K562 (cell line): ENCODE data around the gene EYA2. TPM values are rescaled to one million over a fixed set of nuclear protein-coding genes. Genes with fewer than 3 reads are reported as not detected.

Experiments used
- ATAC-seq: fragments of 200-7000 bp; cut with Tn5 transposase; 3 replicates; pipeline ENCODE4 v1.9.1; 2020; ENCODE audit warnings: moderate library complexity
- BruUV-seq: library from RNA; stranded (reverse); fragments of 400-500 nt; replicated peaks from 2 replicates; lab custom pipeline; 2021; lab: Mats Ljungman, UMichigan
- CTCF ChIA-PET: fragments of 300-600 bp; formaldehyde crosslinking; extraction: SDS; loops from one replicate; lab custom pipeline; 2021; ENCODE audit warnings: low intra/inter-chr PET ratio; lab: Yijun Ruan, JAX
- POLR2A ChIA-PET: fragments of 300-600, 350-650 bp; sonication (Branson Sonifier 250); formaldehyde crosslinking; extraction: SDS; loops from one replicate; lab custom pipeline; 2021; ENCODE audit warnings: antibody characterized with exemption, inconsistent platforms; lab: Yijun Ruan, JAX
- DNase-seq, 4 experiments: peaks; one replicate each; pipeline versions ENCODE4 v3.0.0 to v3.0.0-alpha.2; 2011 to 2018; ENCODE audit warnings: low spot score in 3 of 4, mixed read lengths in 3 of 4; ENCODE audit errors: extremely low read depth in 1 of 4
- FAIRE-seq: peaks from 2 replicates; lab custom pipeline; 2011; peaks lifted over from hg19 to GRCh38; lab: Jason Lieb, UNC
- H2AFZ ChIP-seq: 2 replicates; pipeline ENCODE4 v1.6.0; 2011; ENCODE audit warnings: low read depth, low read length, control low read depth, inconsistent platforms
- H3K27ac ChIP-seq: fragments of 200-600 bp; 3 replicates; pipeline ENCODE4 v1.8.0; 2011; ENCODE audit warnings: low read depth, mild to moderate bottlenecking, control low read depth, inconsistent platforms, low read length, moderate library complexity, mixed read lengths; ENCODE audit errors: extremely low read depth
- H3K27me3 ChIP-seq, 2 experiments: fragments of 300-600 bp in 1 of 2; 2 replicates in 1 of 2; 3 replicates in 1 of 2; pipeline versions ENCODE4 v1.6.0 to v1.8.0; 2011; ENCODE audit warnings: inconsistent platforms in 2 of 2, low read length in 2 of 2, mild to moderate bottlenecking in 1 of 2, mixed read lengths in 1 of 2, moderate library complexity in 1 of 2; ENCODE audit not compliant: control insufficient read depth in 2 of 2, insufficient read depth in 2 of 2
- H3K36me3 ChIP-seq: fragments of 300-600 bp; 3 replicates; pipeline ENCODE4 v1.8.0; 2011; ENCODE audit warnings: mild to moderate bottlenecking, low read length, inconsistent platforms; ENCODE audit not compliant: control insufficient read depth, insufficient read depth
- H3K4me1 ChIP-seq, 2 experiments: fragments of 200-600 bp in 1 of 2; replicated peaks in 1 of 2; 2 replicates in 1 of 2; 3 replicates in 1 of 2; pipeline versions ENCODE4 v1.5.1 to v1.8.0; 2011; ENCODE audit warnings: inconsistent platforms in 2 of 2, low read length in 2 of 2, mild to moderate bottlenecking in 1 of 2, mixed read lengths in 1 of 2, moderate library complexity in 1 of 2; ENCODE audit not compliant: control insufficient read depth in 2 of 2, insufficient read depth in 2 of 2
- H3K4me2 ChIP-seq: 2 replicates; pipeline ENCODE4 v1.6.1; 2011; ENCODE audit warnings: low read length, control low read depth, inconsistent platforms, mixed read lengths; ENCODE audit not compliant: insufficient read depth
- H3K4me3 ChIP-seq: fragments of 200-600 bp; sonication (generic), shearing (Covaris generic); 2 replicates; pipeline ENCODE4 v1.5.1; 2016; ENCODE audit warnings: control low read depth, inconsistent platforms
- H3K79me2 ChIP-seq: fragments of 200-600 bp; 3 replicates; pipeline ENCODE4 v1.8.0; 2011; ENCODE audit warnings: low read length, inconsistent platforms; ENCODE audit not compliant: control insufficient read depth, insufficient read depth
- H3K9ac ChIP-seq, 2 experiments: 2 replicates each; pipeline versions ENCODE4 v1.6.0 to v1.6.1; 2011; ENCODE audit warnings: low read depth in 2 of 2, low read length in 2 of 2, control low read depth in 1 of 2, inconsistent platforms in 1 of 2, mild to moderate bottlenecking in 1 of 2, mixed read lengths in 1 of 2; ENCODE audit not compliant: insufficient read depth in 1 of 2
- H3K9me1 ChIP-seq: one replicate; pipeline ENCODE4 v1.6.0; 2011; ENCODE audit warnings: inconsistent platforms, mild to moderate bottlenecking, low read length, moderate library complexity; ENCODE audit not compliant: control insufficient read depth, insufficient read depth
- H3K9me3 ChIP-seq: replicated peaks from 2 replicates; pipeline ENCODE4 v1.5.1; 2011; ENCODE audit warnings: low read depth, low read length, inconsistent platforms; ENCODE audit not compliant: control insufficient read depth, insufficient read depth
- H4K20me1 ChIP-seq: replicated peaks from 2 replicates; pipeline ENCODE4 v1.6.1; 2011; ENCODE audit warnings: low read length, inconsistent platforms, mixed read lengths; ENCODE audit not compliant: control insufficient read depth, insufficient read depth
- CBX3 ChIP-seq, 2 experiments: IDR thresholded peaks; 1 replicate in 1 of 2; 2 replicates in 1 of 2; pipeline ENCODE4 v1.6.1; 2012; ENCODE audit warnings: inconsistent platforms in 2 of 2, low read length in 2 of 2, borderline replicate concordance in 1 of 2, control low read depth in 1 of 2
- CBX5 ChIP-seq: IDR thresholded peaks from 2 replicates; pipeline ENCODE4 v1.6.1; 2014; ENCODE audit warnings: low read depth, borderline replicate concordance
- E2F3 ChIP-seq: fragments of 250-450 bp; sonication (Bioruptor Pico); IDR thresholded peaks from 2 replicates; pipeline ENCODE4 v1.4.0; 2020; ENCODE audit warnings: mild to moderate bottlenecking
- ETV1 ChIP-seq: fragments of 450-650 bp; conservative IDR thresholded peaks from 2 replicates; pipeline ENCODE4 v1.6.1; 2016; ENCODE audit warnings: missing genetic modification characterization, control low read depth, low read depth, missing compliant biosample characterization
- KLF1 ChIP-seq: fragments of 450-650 bp; IDR thresholded peaks from 2 replicates; pipeline ENCODE4 v1.6.1; 2016; ENCODE audit warnings: missing genetic modification characterization, missing compliant biosample characterization
- PPARD ChIP-seq: fragments of 250-450 bp; sonication (Bioruptor Pico); IDR thresholded peaks from 2 replicates; pipeline ENCODE4 v1.8.0; 2022; ENCODE audit warnings: inconsistent platforms, mild to moderate bottlenecking, moderate library complexity
- TRIM28 ChIP-seq: fragments of 450-650 bp; IDR thresholded peaks from 2 replicates; pipeline ENCODE4 v1.6.1; 2017
- ZEB2 ChIP-seq: fragments of 450-650 bp; IDR thresholded peaks from 2 replicates; pipeline ENCODE4 v1.6.1; 2016
- ZNF75A ChIP-seq: fragments of 450-650 bp; formaldehyde crosslinking; IDR thresholded peaks from 2 replicates; pipeline ENCODE4 v1.4.0; 2020; ENCODE audit warnings: mild to moderate bottlenecking
- WGBS: fragments of 100-300 bp; shearing (Covaris generic); methylation state at CpG from one replicate; pipeline ENCODE4 v1.1.6; 2016; ENCODE audit warnings: low coverage, mixed read lengths; ENCODE audit not compliant: insufficient coverage; ENCODE audit errors: missing lambda C conversion rate; 5-methylcytosine and 5-hydroxymethylcytosine counted together
- in situ Hi-C: fragments of 300-500 bp; cut with MboI; formaldehyde crosslinking; loops from 4 replicates; pipeline ENCODE4 v1.15.0; 2018; ENCODE audit warnings: inconsistent platforms, mixed read lengths
- intact Hi-C: fragments of 100-400 bp; cut with micrococcal nuclease; formaldehyde crosslinking; loops from 2 replicates; pipeline ENCODE4 v1.14.2; 2022
- polyA plus RNA-seq, 8 experiments: library from polyadenylated mRNA; depleted of rRNA in 4 of 8; stranded (reverse) in 5 of 8; unstranded in 3 of 8; fragments of >200 nt; fragmentation: Nextera tagmentation in 2 of 8; fragmentation: Illumina TruSeq in 1 of 8; extraction: Ambion mirVana in 2 of 8; extraction: Trizol in 1 of 8; gene quantifications; 2 replicates each; pipeline versions ENCODE4 v1.2.1 to v1.2.3, GENCODE V29; 2011 to 2014; ENCODE audit warnings: inconsistent platforms in 1 of 8, missing spikeins in 1 of 8
- total RNA-seq, 7 experiments: library from RNA; depleted of rRNA in 6 of 7; stranded (reverse); fragments of >200 nt in 6 of 7; fragmentation: Illumina TruSeq in 2 of 7; extraction: Trizol in 2 of 7; gene quantifications; 2 replicates each; pipeline versions ENCODE4 v1.2.1 to v1.2.3, GENCODE V29; 2011 to 2021; ENCODE audit warnings: low replicate concordance in 1 of 7
- TF ChIP-seq, protein P1 (sequence below): fragments of 450-650 bp; IDR thresholded peaks from 2 replicates; pipeline ENCODE4 v1.6.1; 2018; ENCODE audit warnings: mild to moderate bottlenecking, low read depth; ENCODE audit not compliant: partially characterized antibody

EYA2 gene
- total and polyA plus RNA-seq, 9 of the 15 experiments (the other 6 are each of a cell fraction or from before 2014, with no cell fraction given), result 0.03 TPM; not detected in 8

DNA sequence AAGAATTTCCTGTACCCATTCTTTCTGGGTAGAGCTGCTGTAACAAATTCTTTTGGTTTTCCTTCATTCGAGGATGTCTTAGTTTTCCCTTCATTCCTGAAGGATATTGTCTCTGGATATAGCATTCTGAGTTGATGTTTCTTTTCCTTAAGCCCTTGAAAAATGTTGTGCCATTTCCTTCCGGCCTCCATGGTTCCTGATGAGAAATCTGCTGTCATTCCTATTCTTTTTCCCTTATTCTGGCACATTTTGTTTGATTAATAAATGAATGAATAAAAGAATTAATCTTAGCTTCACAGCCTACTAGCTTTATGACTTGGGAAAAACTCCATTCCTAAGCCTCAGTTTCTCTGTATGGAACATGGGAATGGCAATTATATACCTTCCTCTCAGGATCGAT, 173.1 kb downstream of the EYA2 start:
- POLR2A ChIA-PET, result no interaction called here
- H3K9ac ChIP-seq, result no peak overlapping the region
- TF ChIP-seq CBX5, result peak; percentile 75; the same call in 1 of the 2 replicates
- peak; percentile 94 for TF ChIP-seq ETV1 (tag)
- 0 out of 2 replicates have a peak, but pooled peaks have one; percentile 22 for TF ChIP-seq ZEB2
- no peak for TF ChIP-seq PPARD (CRISPR knock-in tag)
- TF ChIP-seq, protein P1, sequence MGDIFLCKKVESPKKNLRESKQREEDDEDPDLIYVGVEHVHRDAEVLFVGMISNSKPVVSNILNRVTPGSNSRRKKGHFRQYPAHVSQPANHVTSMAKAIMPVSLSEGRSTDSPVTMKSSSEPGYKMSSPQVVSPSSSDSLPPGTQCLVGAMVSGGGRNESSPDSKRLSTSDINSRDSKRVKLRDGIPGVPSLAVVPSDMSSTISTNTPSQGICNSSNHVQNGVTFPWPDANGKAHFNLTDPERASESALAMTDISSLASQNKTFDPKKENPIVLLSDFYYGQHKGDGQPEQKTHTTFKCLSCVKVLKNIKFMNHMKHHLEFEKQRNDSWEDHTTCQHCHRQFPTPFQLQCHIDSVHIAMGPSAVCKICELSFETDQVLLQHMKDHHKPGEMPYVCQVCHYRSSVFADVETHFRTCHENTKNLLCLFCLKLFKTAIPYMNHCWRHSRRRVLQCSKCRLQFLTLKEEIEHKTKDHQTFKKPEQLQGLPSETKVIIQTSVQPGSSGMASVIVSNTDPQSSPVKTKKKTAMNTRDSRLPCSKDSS, result peak; percentile 63
- TF ChIP-seq CBX3 (IDR thresholded peaks at IDR 0.05; ENCODE audit: borderline replicate concordance in 1 of 2, low read length in 2 of 2), result peak in 1 of 2 experiments; percentile 96; a peak in 2 of 3 replicates
- no peak for TF ChIP-seq KLF1 (tag)
- no peak for TF ChIP-seq ZNF75A
- TF ChIP-seq E2F3 (CRISPR knock-in tag), result no peak
- TF ChIP-seq TRIM28, result peak; percentile 93
- TF ChIP-seq, all 486 proteins: peak for 6
- in situ Hi-C loops, result no loop called here
- H3K4me2 ChIP-seq, result no peak overlapping the region
- H3K4me3 ChIP-seq, result no peak overlapping the region
- CTCF ChIA-PET, result no interaction called here
- H4K20me1 ChIP-seq, result no peaks in the 10 kb centered on the region
- DNase-seq (no peak), ATAC-seq (no peak), FAIRE-seq (no peak)
- intact Hi-C loops, result no loop called here
- 2% methylated on average over 3 of the region's 3 CpGs for WGBS
- 0 out of 5 replicates have a peak, but pooled peaks cover 0 to under 1% of the 10 kb centered on the region in 2 experiments for H3K27me3 ChIP-seq
- no peaks in the 10 kb centered on the region for H3K9me1 ChIP-seq
- H3K4me1 ChIP-seq, result no peaks in the 10 kb centered on the region
- H3K79me2 ChIP-seq, result no peaks in the 10 kb centered on the region
- no peak overlapping the region for H2AFZ ChIP-seq
- no TSS peak for BruUV-seq
- H3K36me3 ChIP-seq, result no peaks in the 10 kb centered on the region
- peaks cover 7% of the 10 kb centered on the region for H3K9me3 ChIP-seq
- H3K27ac ChIP-seq, result no peak overlapping the region
